Activated naive CD4-positive, alpha-beta T cell treated with anti-CD3 and anti-CD28 coated beads, Interleukin-2, amount 10 ng/mL, durations not matched to agents 7 days and 5 days (primary cell): ENCODE measurements around the gene UBL4B.

Experiments used
- CTCF ChIA-PET: fragments of 350-600 bp; sonication (Branson Sonifier 250); formaldehyde crosslinking; loops from one replicate; lab custom pipeline; 2021; ENCODE audit warnings: antibody characterized with exemption; lab: Charles Lee
- DNase-seq: peaks from one replicate; pipeline ENCODE4 v3.0.0-alpha.2; 2020
- H3K27ac Mint-ChIP-seq: one replicate; pipeline ENCODE4 v1.8.0; 2021; ENCODE audit warnings: mild to moderate bottlenecking, moderate library complexity, mixed read lengths
- H3K27me3 Mint-ChIP-seq: one replicate; pipeline ENCODE4 v1.8.0; 2021; ENCODE audit warnings: mild to moderate bottlenecking, mixed read lengths
- H3K36me3 Mint-ChIP-seq: one replicate; pipeline ENCODE4 v1.8.0; 2021; ENCODE audit warnings: mixed read lengths
- H3K4me1 Mint-ChIP-seq: one replicate; pipeline ENCODE4 v1.8.0; 2021; ENCODE audit warnings: mixed read lengths
- H3K4me3 Mint-ChIP-seq: one replicate; pipeline ENCODE4 v1.8.0; 2021; ENCODE audit warnings: mild to moderate bottlenecking, moderate library complexity, mixed read lengths
- H3K9me3 Mint-ChIP-seq: one replicate; pipeline ENCODE4 v1.8.0; 2021; ENCODE audit warnings: mixed read lengths

Gene UBL4B

DNA sequence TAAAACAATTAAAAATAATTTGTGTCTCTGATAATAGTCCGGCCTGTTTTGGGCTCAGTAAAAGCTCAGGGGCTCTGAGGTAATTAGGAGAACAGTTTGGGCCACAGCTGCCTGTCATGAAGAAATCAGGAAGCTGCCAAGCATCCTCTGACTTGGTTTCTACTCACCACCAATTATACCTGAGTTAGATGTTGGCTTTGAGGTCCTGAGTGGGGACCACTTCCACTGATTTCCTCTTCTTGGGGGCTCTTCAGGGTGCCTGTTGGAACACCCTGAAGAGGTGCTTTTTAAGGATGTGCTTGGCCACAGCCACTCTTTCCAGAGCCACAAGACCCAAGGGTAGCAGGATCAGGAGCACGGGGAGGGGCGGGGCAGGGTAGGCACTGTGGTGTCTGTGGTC, 48.9 kb downstream of the UBL4B start:
- Mint-ChIP-seq H3K27me3 (peaks cover 30% of the 10 kb centered on the region), H3K9me3 (no peaks in the 10 kb centered on the region), H3K27ac (no peak overlapping the region), H3K4me1 (no peaks in the 10 kb centered on the region), H3K4me3 (no peak overlapping the region), H3K36me3 (no peaks in the 10 kb centered on the region)
- DNase-seq = no peak
- CTCF ChIA-PET = no interaction called here

DNA sequence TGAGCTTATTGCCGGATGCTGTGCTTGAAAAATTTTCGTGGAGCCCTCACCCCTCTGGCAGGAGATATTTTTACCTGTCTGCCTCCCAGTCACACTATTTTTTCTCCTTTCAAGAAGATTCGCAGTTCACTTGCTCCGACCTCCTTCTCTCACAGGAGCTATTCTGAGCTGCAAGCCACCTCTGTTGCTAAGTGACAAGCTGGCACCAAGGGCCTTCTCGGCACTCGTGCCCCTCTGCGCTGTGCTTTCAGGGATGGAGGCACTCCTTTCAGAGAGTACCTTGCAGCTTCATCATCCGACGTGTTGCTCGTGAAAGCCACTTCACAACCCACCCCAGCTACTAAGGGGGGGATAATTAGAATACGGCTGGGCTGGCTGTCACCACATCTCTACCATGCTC, 49.6 kb downstream of the UBL4B start:
- H3K36me3 Mint-ChIP-seq = no peaks in the 10 kb centered on the region
- no peaks in the 10 kb centered on the region for H3K4me1 Mint-ChIP-seq
- H3K27me3 Mint-ChIP-seq = peaks cover 28% of the 10 kb centered on the region
- no peak overlapping the region for H3K4me3 Mint-ChIP-seq
- no peaks in the 10 kb centered on the region for H3K9me3 Mint-ChIP-seq
- no peak overlapping the region for H3K27ac Mint-ChIP-seq
- CTCF ChIA-PET = no interaction called here
- DNase-seq = no peak
